Measurements from ENCODE around the gene DCUN1D4. TPM values are rescaled to one million over a fixed set of nuclear protein-coding genes. Genes with fewer than 3 reads are reported as not detected.
A peak's percentile ranks its signal among the peaks of the same experiment; 100 is the strongest.
"Not testable (repeated sequence)": the region's sequence is repeated elsewhere in the genome, so short reads cannot be mapped to it uniquely, and the experiment has no call there.

The DCUN1D4 gene
- total RNA-seq, 1 donor, result 60.4 TPM

GRCh38 chr4:51890760-51891159 is 47.8 kb downstream of the DCUN1D4 start:
- DNase-seq (ENCODE audit: insufficient read length, low spot score, missing footprints), result no peak
- Histone ChIP-seq H3K27me3 (ENCODE audit: insufficient read depth, low read length) (no peaks in the 10 kb centered on the region), H3K4me1 (ENCODE audit: insufficient read depth, low read length) (peaks cover 21% of the 10 kb centered on the region), H2AFZ (ENCODE audit: low read length) (no peak overlapping the region), H3K4me3 (ENCODE audit: insufficient read depth, low read length) (no peak overlapping the region), H3K27ac (ENCODE audit: low read depth, low read length) (no peak overlapping the region), H3K4me2 (ENCODE audit: insufficient read depth, low read length) (no peak overlapping the region), H4K20me1 (ENCODE audit: insufficient read depth, low read length) (no peaks in the 10 kb centered on the region), H3K79me2 (ENCODE audit: insufficient read depth, low read length) (no peaks in the 10 kb centered on the region), H3K9me3 (ENCODE audit: low read depth, low read length) (no peaks in the 10 kb centered on the region), H3K36me3 (ENCODE audit: insufficient read depth, low read length) (peaks cover 41% of the 10 kb centered on the region)
- TF ChIP-seq, protein P1, sequence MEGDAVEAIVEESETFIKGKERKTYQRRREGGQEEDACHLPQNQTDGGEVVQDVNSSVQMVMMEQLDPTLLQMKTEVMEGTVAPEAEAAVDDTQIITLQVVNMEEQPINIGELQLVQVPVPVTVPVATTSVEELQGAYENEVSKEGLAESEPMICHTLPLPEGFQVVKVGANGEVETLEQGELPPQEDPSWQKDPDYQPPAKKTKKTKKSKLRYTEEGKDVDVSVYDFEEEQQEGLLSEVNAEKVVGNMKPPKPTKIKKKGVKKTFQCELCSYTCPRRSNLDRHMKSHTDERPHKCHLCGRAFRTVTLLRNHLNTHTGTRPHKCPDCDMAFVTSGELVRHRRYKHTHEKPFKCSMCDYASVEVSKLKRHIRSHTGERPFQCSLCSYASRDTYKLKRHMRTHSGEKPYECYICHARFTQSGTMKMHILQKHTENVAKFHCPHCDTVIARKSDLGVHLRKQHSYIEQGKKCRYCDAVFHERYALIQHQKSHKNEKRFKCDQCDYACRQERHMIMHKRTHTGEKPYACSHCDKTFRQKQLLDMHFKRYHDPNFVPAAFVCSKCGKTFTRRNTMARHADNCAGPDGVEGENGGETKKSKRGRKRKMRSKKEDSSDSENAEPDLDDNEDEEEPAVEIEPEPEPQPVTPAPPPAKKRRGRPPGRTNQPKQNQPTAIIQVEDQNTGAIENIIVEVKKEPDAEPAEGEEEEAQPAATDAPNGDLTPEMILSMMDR (IDR thresholded peaks at IDR 0.05; ENCODE audit: extremely low read depth, low read depth, low read length), result no peak

GRCh38 chr4:51893402-51893801 is 50.4 kb downstream of the DCUN1D4 start:
- Histone ChIP-seq H3K36me3 (ENCODE audit: insufficient read depth, low read length) (peaks cover 38% of the 10 kb centered on the region), H3K4me1 (ENCODE audit: insufficient read depth, low read length) (peaks cover 26% of the 10 kb centered on the region)
- DNase-seq (ENCODE audit: insufficient read length, low spot score, missing footprints); H3K79me2 ChIP-seq (ENCODE audit: insufficient read depth, low read length); H3K27ac ChIP-seq (ENCODE audit: low read depth, low read length); H4K20me1 ChIP-seq (ENCODE audit: insufficient read depth, low read length); H3K9me3 ChIP-seq (ENCODE audit: low read depth, low read length); H3K4me3 ChIP-seq (ENCODE audit: insufficient read depth, low read length); H3K4me2 ChIP-seq (ENCODE audit: insufficient read depth, low read length); H3K27me3 ChIP-seq (ENCODE audit: insufficient read depth, low read length); H2AFZ ChIP-seq (ENCODE audit: low read length): not testable (repeated sequence)

GRCh38 chr4:51894059-51894645 is 51.2 kb downstream of the DCUN1D4 start:
- no peak overlapping the region for H2AFZ ChIP-seq (ENCODE audit: low read length)
- no peaks in the 10 kb centered on the region for H3K27me3 ChIP-seq (ENCODE audit: insufficient read depth, low read length)
- peak; percentile 58 for DNase-seq (ENCODE audit: insufficient read length, low spot score, missing footprints)
- H3K4me3 ChIP-seq (ENCODE audit: insufficient read depth, low read length), result no peak overlapping the region
- H4K20me1 ChIP-seq (ENCODE audit: insufficient read depth, low read length), result no peaks in the 10 kb centered on the region
- peaks cover 26% of the 10 kb centered on the region for H3K4me1 ChIP-seq (ENCODE audit: insufficient read depth, low read length)
- H3K9me3 ChIP-seq (ENCODE audit: low read depth, low read length), result no peaks in the 10 kb centered on the region
- no peak overlapping the region for H3K27ac ChIP-seq (ENCODE audit: low read depth, low read length)
- no peak overlapping the region for H3K4me2 ChIP-seq (ENCODE audit: insufficient read depth, low read length)
- TF ChIP-seq, protein P1 (IDR thresholded peaks at IDR 0.05; ENCODE audit: extremely low read depth, low read depth, low read length), result no peak
- H3K36me3 ChIP-seq (ENCODE audit: insufficient read depth, low read length), result peaks cover 36% of the 10 kb centered on the region
- H3K79me2 ChIP-seq (ENCODE audit: insufficient read depth, low read length), result no peaks in the 10 kb centered on the region

GRCh38 chr4:51895158-51895557 is 52.2 kb downstream of the DCUN1D4 start:
- H3K27ac ChIP-seq (ENCODE audit: low read depth, low read length), result peak overlapping the region; percentile 47
- H3K36me3 ChIP-seq (ENCODE audit: insufficient read depth, low read length), result peaks cover 30% of the 10 kb centered on the region
- no peak for DNase-seq (ENCODE audit: insufficient read length, low spot score, missing footprints)
- H3K4me2 ChIP-seq (ENCODE audit: insufficient read depth, low read length), result peak overlapping the region; percentile 34
- TF ChIP-seq, protein P1 (IDR thresholded peaks at IDR 0.05; ENCODE audit: extremely low read depth, low read depth, low read length), result no peak
- no peaks in the 10 kb centered on the region for H3K27me3 ChIP-seq (ENCODE audit: insufficient read depth, low read length)
- H3K9me3 ChIP-seq (ENCODE audit: low read depth, low read length), result no peaks in the 10 kb centered on the region
- no peaks in the 10 kb centered on the region for H3K79me2 ChIP-seq (ENCODE audit: insufficient read depth, low read length)
- no peaks in the 10 kb centered on the region for H4K20me1 ChIP-seq (ENCODE audit: insufficient read depth, low read length)
- H3K4me1 ChIP-seq (ENCODE audit: insufficient read depth, low read length), result peaks cover 26% of the 10 kb centered on the region
- no peak overlapping the region for H2AFZ ChIP-seq (ENCODE audit: low read length)
- H3K4me3 ChIP-seq (ENCODE audit: insufficient read depth, low read length), result no peak overlapping the region

Measured in osteoblast (primary cell).